A549 (cell line): ENCODE results near the gene RAET1E. TPM values are rescaled to one million over a fixed set of nuclear protein-coding genes. Genes with fewer than 3 reads are reported as not detected.

Experiments used
- ATAC-seq, 2 experiments: fragments of 200-7000 bp in 1 of 2; fragments of >200 bp in 1 of 2; cut with Nextera tagmentation in 1 of 2; cut with Tn5 transposase in 1 of 2; 3 replicates each; pipeline versions ENCODE4 v1.8.0 to v1.9.1; 2018 to 2020; ENCODE audit warnings: mild to moderate bottlenecking in 1 of 2, moderate library complexity in 1 of 2
- CTCF ChIA-PET: fragments of 300-600 bp; sonication (Branson Sonifier 250); formaldehyde crosslinking; extraction: SDS; loops from one replicate; lab custom pipeline; 2021; ENCODE audit warnings: antibody characterized with exemption, inconsistent platforms; lab: Yijun Ruan, JAX
- POLR2A ChIA-PET: fragments of 350-600 bp; formaldehyde crosslinking; extraction: SDS; loops from one replicate; lab custom pipeline; 2021; ENCODE audit warnings: antibody characterized with exemption, inconsistent platforms; lab: Yijun Ruan, JAX
- DNase-seq, 2 experiments: peaks; one replicate each; pipeline versions ENCODE4 v3.0.0 to v3.0.0-alpha.2; 2011 to 2016; ENCODE audit warnings: low read depth in 1 of 2, low spot score in 1 of 2
- FAIRE-seq: peaks from 2 replicates; lab custom pipeline; 2011; peaks lifted over from hg19 to GRCh38; lab: Jason Lieb, UNC
- H3K27ac ChIP-seq, 2 experiments: fragments of >200 bp; sonication (Bioruptor Twin); formaldehyde crosslinking; 3 replicates each; pipeline ENCODE4 v1.5.1; 2016 to 2017
- H3K4me1 ChIP-seq: fragments of >200 bp; sonication (Bioruptor Twin); formaldehyde crosslinking; 3 replicates; pipeline ENCODE4 v1.6.1; 2016
- H3K4me2 ChIP-seq: fragments of >200 bp; sonication (Bioruptor Twin); formaldehyde crosslinking; 3 replicates; pipeline ENCODE4 v1.6.1; 2016
- H3K4me3 ChIP-seq: fragments of >200 bp; sonication (Bioruptor Twin); formaldehyde crosslinking; 3 replicates; pipeline ENCODE4 v1.5.1; 2016
- H3K9me3 ChIP-seq: fragments of >200 bp; sonication (Bioruptor Twin); formaldehyde crosslinking; 3 replicates; pipeline ENCODE4 v1.6.1; 2016
- BCL3 ChIP-seq: fragments of >200 bp; sonication (Bioruptor Twin); formaldehyde crosslinking; IDR thresholded peaks from 3 replicates; pipeline ENCODE4 v1.6.1; 2016
- CEBPB ChIP-seq, 2 experiments: fragments of >200 bp in 1 of 2; sonication (Bioruptor Twin) in 1 of 2; formaldehyde crosslinking in 1 of 2; IDR thresholded peaks; 2 replicates each; pipeline ENCODE4 v1.6.1; 2012 to 2016
- E2F6 ChIP-seq: IDR thresholded peaks from 2 replicates; pipeline ENCODE4 v1.6.1; 2012; ENCODE audit warnings: low read depth, borderline replicate concordance
- EHF ChIP-seq: fragments of 250-450 bp; sonication (Bioruptor Pico); IDR thresholded peaks from 2 replicates; pipeline ENCODE4 v1.5.0; 2020; ENCODE audit warnings: mild to moderate bottlenecking
- HES2 ChIP-seq: fragments of >200 bp; sonication (Bioruptor Twin); formaldehyde crosslinking; IDR thresholded peaks from 2 replicates; pipeline ENCODE4 v1.6.1; 2016
- HMGXB4 ChIP-seq: fragments of 250-450 bp; sonication (Bioruptor Pico); IDR thresholded peaks from 2 replicates; pipeline ENCODE4 v1.5.0; 2021; ENCODE audit warnings: mild to moderate bottlenecking, moderate library complexity, borderline replicate concordance
- JUNB ChIP-seq: fragments of >200 bp; sonication (Bioruptor Twin); formaldehyde crosslinking; IDR thresholded peaks from 2 replicates; pipeline ENCODE4 v1.6.1; 2016
- KDM5A ChIP-seq: fragments of 200-600 bp; sonication (generic); IDR thresholded peaks from 2 replicates; pipeline ENCODE4 v1.6.1; 2016; ENCODE audit warnings: antibody characterized with exemption, mild to moderate bottlenecking
- MAFK ChIP-seq: fragments of 450-650 bp; IDR thresholded peaks from 2 replicates; pipeline ENCODE4 v1.6.1; 2014; ENCODE audit not compliant: partially characterized antibody
- MYC ChIP-seq: IDR thresholded peaks from 2 replicates; pipeline ENCODE4 v1.6.1; 2012; ENCODE audit warnings: mild to moderate bottlenecking, inconsistent platforms, low read length, improper control_type of control experiment, borderline replicate concordance
- NR3C1 ChIP-seq: fragments of >200 bp; sonication (Bioruptor Twin); formaldehyde crosslinking; IDR thresholded peaks from 3 replicates; pipeline ENCODE4 v1.6.1; 2017
- POLR2A ChIP-seq: IDR thresholded peaks from 2 replicates; pipeline ENCODE4 v1.6.1; 2012; ENCODE audit warnings: mild to moderate bottlenecking, low read length
- RAD21 ChIP-seq, 2 experiments: fragments of >200 bp in 1 of 2; sonication (Bioruptor Twin) in 1 of 2; formaldehyde crosslinking in 1 of 2; IDR thresholded peaks in 1 of 2; conservative IDR thresholded peaks in 1 of 2; 2 replicates in 1 of 2; 3 replicates in 1 of 2; pipeline ENCODE4 v1.6.1; 2012 to 2018; ENCODE audit warnings: inconsistent platforms in 1 of 2
- RCOR1 ChIP-seq: fragments of 150-350 bp; IDR thresholded peaks from 2 replicates; pipeline ENCODE4 v1.6.1; 2014; ENCODE audit warnings: antibody characterized with exemption, low read length, low read depth
- RFX5 ChIP-seq: fragments of 450-650 bp; IDR thresholded peaks from 2 replicates; pipeline ENCODE4 v1.7.1; 2014; ENCODE audit warnings: antibody characterized with exemption, mild to moderate bottlenecking, moderate library complexity
- SMC3 ChIP-seq: fragments of >200 bp; sonication (Bioruptor Twin); formaldehyde crosslinking; IDR thresholded peaks from 3 replicates; pipeline ENCODE4 v1.6.1; 2018; ENCODE audit warnings: inconsistent platforms
- WGBS: methylation state at CpG from one replicate; pipeline ENCODE4 v1.1.6; 2017; ENCODE audit errors: missing lambda C conversion rate; 5-methylcytosine and 5-hydroxymethylcytosine counted together
- polyA plus RNA-seq, 4 experiments: library from polyadenylated mRNA; depleted of rRNA in 3 of 4; stranded (reverse); fragments of >200 nt; fragmentation: RNase III in 1 of 4; extraction: RNeasy Plus Mini Kit Qiagen cat#74134 plus additional on column Dnase treatment in 1 of 4; gene quantifications; 2 replicates in 3 of 4; 3 replicates in 1 of 4; pipeline ENCODE4 v1.2.3, GENCODE V29; 2011 to 2017

RAET1E gene
- polyA plus RNA-seq, 2 of the 4 experiments (the other 2 are of a cell fraction), result 2.8 to 4.5 TPM

GRCh38 chr6:149859938-149860337 is 38.0 kb downstream of the RAET1E start:
- FAIRE-seq (no peak), ATAC-seq (no peak), DNase-seq (no peak)
- WGBS, result 86% methylated on average over 3 of the region's 3 CpGs
- TF ChIP-seq POLR2A (no peak), E2F6 (no peak), EHF (CRISPR knock-in tag) (no peak), NR3C1 (no peak)
- ChIA-PET POLR2A (no interaction called here), CTCF (interaction anchor here (2.5 kb wide), 1 partner anchor 19 kb away, joined by 10 read pairs; no protein-coding TSS in a partner anchor)
- 0 out of 3 replicates have a peak overlapping the region, but pooled peaks have one; percentile 15 for H3K4me3 ChIP-seq
- H3K27ac ChIP-seq, result peak overlapping the region in 1 of 2 experiments; percentile 99; a peak in 4 of 6 replicates
- peak overlapping the region; percentile 92 for H3K4me2 ChIP-seq
- peaks cover 69% of the 10 kb centered on the region for H3K4me1 ChIP-seq
- H3K9me3 ChIP-seq, result no peaks in the 10 kb centered on the region

GRCh38 chr6:149859368-149859767 is 38.5 kb downstream of the RAET1E start:
- CTCF ChIA-PET, result no interaction called here
- no peaks in the 10 kb centered on the region for H3K9me3 ChIP-seq
- 20% methylated on average over 7 of the region's 7 CpGs for WGBS
- H3K27ac ChIP-seq, result peak overlapping the region; percentile 23 to 72; a peak in 5 of 6 replicates
- DNase-seq, result peak in 1 of 2 experiments; percentile 67
- TF ChIP-seq CEBPB (IDR thresholded peaks at IDR 0.05), result peak; percentile 18 to 39; a peak in 1 of 4 replicates
- TF ChIP-seq SMC3, result no peak
- TF ChIP-seq MAFK, result no peak
- TF ChIP-seq KDM5A, result no peak
- TF ChIP-seq MYC, result no peak
- no peak for TF ChIP-seq HMGXB4 (CRISPR knock-in tag)
- TF ChIP-seq RAD21 (conservative IDR thresholded peaks at IDR 0.05 in 1 of 2, IDR thresholded peaks at IDR 0.05 in 1 of 2), result no peak
- no peak for TF ChIP-seq E2F6
- TF ChIP-seq, all 56 proteins: peak for 1
- POLR2A ChIA-PET, result no interaction called here
- ATAC-seq, result no peak
- 0 out of 3 replicates have a peak overlapping the region, but pooled peaks have one; percentile 15 for H3K4me3 ChIP-seq
- no peak for FAIRE-seq
- H3K4me2 ChIP-seq, result peak overlapping the region; percentile 92
- H3K4me1 ChIP-seq, result peaks cover 74% of the 10 kb centered on the region

GRCh38 chr6:149857541-149857940 is 40.4 kb downstream of the RAET1E start:
- H3K4me2 ChIP-seq, result peak overlapping the region; percentile 97
- no peak for DNase-seq
- peaks cover 92% of the 10 kb centered on the region for H3K4me1 ChIP-seq
- H3K9me3 ChIP-seq, result no peaks in the 10 kb centered on the region
- H3K4me3 ChIP-seq, result peak overlapping the region; percentile 33; the same call in 1 of the 3 replicates
- CTCF ChIA-PET, result interaction anchor here (0.6 to 1.3 kb wide), 3 partner anchors 8 to 1008 kb away, joined by 3 to 6 read pairs (median 5); no protein-coding TSS in a partner anchor
- POLR2A ChIA-PET, result no interaction called here
- no peak for ATAC-seq
- no peak for FAIRE-seq
- WGBS, result 86% methylated on average over 5 of the region's 5 CpGs
- peak overlapping the region; percentile 84 to 88 for H3K27ac ChIP-seq
- no peak for TF ChIP-seq HES2
- no peak for TF ChIP-seq RCOR1
- TF ChIP-seq RFX5, result no peak
- no peak for TF ChIP-seq BCL3
- TF ChIP-seq HMGXB4 (CRISPR knock-in tag), result no peak
- TF ChIP-seq JUNB, result no peak
